ENCODE measurements around the gene MMP17. TPM values are rescaled to one million over a fixed set of nuclear protein-coding genes. Genes with fewer than 3 reads are reported as not detected.

The MMP17 gene
- total RNA-seq, 2 donors from 2014 or later = 4.6 to 12.1 TPM

DNA sequence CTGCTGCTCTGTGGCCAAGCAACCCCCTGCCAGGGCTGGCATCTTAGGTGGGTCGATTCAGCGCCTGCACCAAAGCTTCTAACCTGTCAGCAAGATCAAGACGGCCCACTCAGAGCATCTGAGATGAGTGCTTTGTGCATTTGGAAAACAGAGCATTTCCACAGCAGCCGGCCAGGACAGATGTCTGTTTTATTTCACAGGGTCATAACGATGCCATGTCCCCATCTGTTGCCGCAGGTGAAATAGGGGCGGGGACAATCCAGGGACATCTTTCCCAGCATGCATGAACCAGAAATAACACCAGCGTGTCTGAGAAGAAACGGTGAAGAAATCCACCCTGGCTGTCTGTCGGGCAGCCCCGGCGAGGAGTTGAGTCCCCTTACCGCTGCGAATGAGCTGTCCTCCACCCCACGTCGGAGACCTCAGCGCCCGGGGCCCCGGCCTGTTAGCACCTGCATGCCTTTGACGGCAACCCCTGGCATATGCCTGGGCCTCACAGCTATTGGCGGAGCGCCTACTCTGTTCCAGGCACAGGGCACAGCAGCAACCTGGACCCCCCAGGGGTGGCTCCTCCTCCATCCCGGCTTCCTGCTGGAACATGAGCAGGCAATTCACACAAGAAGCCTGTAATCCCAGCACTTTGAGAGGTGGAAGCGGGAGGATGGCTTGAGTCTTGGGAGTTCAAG, 35.7 kb downstream of the MMP17 start:
- TF ChIP-seq, protein P1, sequence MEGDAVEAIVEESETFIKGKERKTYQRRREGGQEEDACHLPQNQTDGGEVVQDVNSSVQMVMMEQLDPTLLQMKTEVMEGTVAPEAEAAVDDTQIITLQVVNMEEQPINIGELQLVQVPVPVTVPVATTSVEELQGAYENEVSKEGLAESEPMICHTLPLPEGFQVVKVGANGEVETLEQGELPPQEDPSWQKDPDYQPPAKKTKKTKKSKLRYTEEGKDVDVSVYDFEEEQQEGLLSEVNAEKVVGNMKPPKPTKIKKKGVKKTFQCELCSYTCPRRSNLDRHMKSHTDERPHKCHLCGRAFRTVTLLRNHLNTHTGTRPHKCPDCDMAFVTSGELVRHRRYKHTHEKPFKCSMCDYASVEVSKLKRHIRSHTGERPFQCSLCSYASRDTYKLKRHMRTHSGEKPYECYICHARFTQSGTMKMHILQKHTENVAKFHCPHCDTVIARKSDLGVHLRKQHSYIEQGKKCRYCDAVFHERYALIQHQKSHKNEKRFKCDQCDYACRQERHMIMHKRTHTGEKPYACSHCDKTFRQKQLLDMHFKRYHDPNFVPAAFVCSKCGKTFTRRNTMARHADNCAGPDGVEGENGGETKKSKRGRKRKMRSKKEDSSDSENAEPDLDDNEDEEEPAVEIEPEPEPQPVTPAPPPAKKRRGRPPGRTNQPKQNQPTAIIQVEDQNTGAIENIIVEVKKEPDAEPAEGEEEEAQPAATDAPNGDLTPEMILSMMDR (IDR thresholded peaks at IDR 0.05) = no peak
- no peak for ATAC-seq (ENCODE audit: insufficient number of reproducible peaks, low FRiP score, low read depth)

DNA sequence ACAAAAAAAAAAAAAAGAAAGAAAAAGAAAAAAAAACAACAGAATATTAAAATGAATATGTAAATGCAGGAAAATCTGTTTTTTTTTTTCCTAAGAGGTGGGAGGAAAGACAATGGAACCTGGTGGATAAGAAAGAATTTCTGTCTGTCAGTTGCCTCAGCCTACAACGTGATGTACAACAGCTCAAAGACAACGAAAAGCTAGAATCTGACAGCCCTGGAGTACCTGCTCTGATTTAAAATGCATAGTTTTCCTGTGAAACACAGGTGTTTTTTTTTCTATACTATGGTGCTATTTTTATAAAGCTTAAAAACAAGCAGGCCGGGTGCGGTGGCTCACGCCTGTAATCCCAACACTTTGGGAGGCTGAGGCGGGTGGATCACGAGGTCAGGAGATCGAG, 36.3 kb downstream of the MMP17 start:
- TF ChIP-seq, protein P1 (IDR thresholded peaks at IDR 0.05) = no peak
- no peak overlapping the region for H3K27ac ChIP-seq
- H3K36me3 ChIP-seq = no peaks in the 10 kb centered on the region
- H3K4me1 ChIP-seq (ENCODE audit: control insufficient read depth in 1 of 2, low read depth in 2 of 2) = no peaks in the 10 kb centered on the region
- no peaks in the 10 kb centered on the region for H3K9me3 ChIP-seq
- ATAC-seq (ENCODE audit: insufficient number of reproducible peaks, low FRiP score, low read depth) (no peak), DNase-seq (ENCODE audit: low spot score) (no peak)
- no peaks in the 10 kb centered on the region for H3K27me3 ChIP-seq (replicated peaks; ENCODE audit: insufficient read depth)
- H3K4me3 ChIP-seq = no peak overlapping the region

More for the DNA sequence above, 35.7 kb downstream of the MMP17 start:
- Histone ChIP-seq H3K36me3 (no peaks in the 10 kb centered on the region), H3K9me3 (no peaks in the 10 kb centered on the region), H3K4me1 (ENCODE audit: control insufficient read depth in 1 of 2, low read depth in 2 of 2) (no peaks in the 10 kb centered on the region), H3K27ac (no peak overlapping the region), H3K4me3 (no peak overlapping the region), H3K27me3 (replicated peaks; ENCODE audit: insufficient read depth) (no peaks in the 10 kb centered on the region)
- DNase-seq (ENCODE audit: low spot score) = no peak

DNA sequence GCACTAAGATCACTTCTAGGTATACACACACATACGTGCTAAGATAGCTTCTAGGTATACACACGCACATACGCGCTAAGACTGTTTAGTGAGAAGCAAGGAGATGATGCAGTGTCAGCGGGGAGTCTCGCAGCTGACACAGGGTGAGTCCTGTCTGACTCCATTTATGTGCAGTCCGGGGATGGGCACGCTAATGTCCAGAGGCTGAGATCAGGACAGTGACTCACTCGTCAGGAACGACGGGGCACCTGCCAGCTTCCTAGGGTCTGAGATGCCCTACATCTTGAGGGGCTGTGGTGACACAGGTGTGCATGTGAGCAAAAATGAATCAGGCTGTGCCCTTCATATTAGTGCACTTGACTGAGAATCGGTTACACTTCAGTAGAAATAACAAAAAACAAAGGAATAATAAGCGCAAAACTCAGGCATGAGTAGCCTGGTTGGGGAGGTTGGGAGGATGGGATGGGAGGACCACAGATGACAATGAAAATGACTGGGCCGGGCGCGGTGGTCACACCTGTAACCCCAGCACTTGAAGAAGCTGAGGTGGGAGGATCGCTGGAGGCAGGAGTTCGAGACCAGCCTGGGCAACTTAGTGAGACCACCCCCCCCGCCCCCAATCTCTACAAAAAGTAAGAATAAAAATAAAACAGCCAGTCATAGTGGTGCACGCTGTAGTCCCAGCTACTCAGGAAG, 37.1 kb downstream of the MMP17 start:
- Histone ChIP-seq H3K27me3 (replicated peaks; ENCODE audit: insufficient read depth) (no peaks in the 10 kb centered on the region), H3K9me3 (no peaks in the 10 kb centered on the region), H3K36me3 (no peaks in the 10 kb centered on the region), H3K4me3 (no peak overlapping the region), H3K27ac (no peak overlapping the region), H3K4me1 (ENCODE audit: control insufficient read depth in 1 of 2, low read depth in 2 of 2) (no peaks in the 10 kb centered on the region)
- TF ChIP-seq, protein P1 (IDR thresholded peaks at IDR 0.05) = no peak
- DNase-seq (ENCODE audit: low spot score) (no peak), ATAC-seq (ENCODE audit: insufficient number of reproducible peaks, low FRiP score, low read depth) (no peak)

DNA sequence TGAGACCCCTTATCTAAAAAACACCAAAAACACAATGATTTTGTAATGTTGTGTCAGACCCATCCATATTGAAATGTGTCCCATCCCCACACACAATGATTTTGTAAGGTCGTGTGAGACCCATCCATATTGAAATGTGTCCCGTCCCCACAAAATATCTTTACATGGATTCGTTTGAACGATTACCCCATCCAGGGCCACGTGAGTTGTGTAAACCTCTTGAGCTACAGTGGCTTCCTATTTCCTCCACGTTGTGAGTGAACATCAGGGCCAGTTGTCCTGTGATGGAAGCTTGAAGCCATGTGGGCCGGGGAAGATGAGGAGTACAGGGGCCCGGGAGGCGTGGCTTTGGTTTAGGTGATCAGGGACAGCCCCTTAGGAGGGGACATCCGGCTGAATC, 39.3 kb downstream of the MMP17 start:
- no peak for DNase-seq (ENCODE audit: low spot score)
- Histone ChIP-seq H3K4me3 (no peak overlapping the region), H3K9me3 (no peaks in the 10 kb centered on the region), H3K36me3 (no peaks in the 10 kb centered on the region), H3K27ac (no peak overlapping the region), H3K27me3 (replicated peaks; ENCODE audit: insufficient read depth) (no peaks in the 10 kb centered on the region), H3K4me1 (ENCODE audit: control insufficient read depth in 1 of 2, low read depth in 2 of 2) (no peaks in the 10 kb centered on the region)
- TF ChIP-seq, protein P1 (IDR thresholded peaks at IDR 0.05) = no peak
- ATAC-seq (ENCODE audit: insufficient number of reproducible peaks, low FRiP score, low read depth) = no peak

DNA sequence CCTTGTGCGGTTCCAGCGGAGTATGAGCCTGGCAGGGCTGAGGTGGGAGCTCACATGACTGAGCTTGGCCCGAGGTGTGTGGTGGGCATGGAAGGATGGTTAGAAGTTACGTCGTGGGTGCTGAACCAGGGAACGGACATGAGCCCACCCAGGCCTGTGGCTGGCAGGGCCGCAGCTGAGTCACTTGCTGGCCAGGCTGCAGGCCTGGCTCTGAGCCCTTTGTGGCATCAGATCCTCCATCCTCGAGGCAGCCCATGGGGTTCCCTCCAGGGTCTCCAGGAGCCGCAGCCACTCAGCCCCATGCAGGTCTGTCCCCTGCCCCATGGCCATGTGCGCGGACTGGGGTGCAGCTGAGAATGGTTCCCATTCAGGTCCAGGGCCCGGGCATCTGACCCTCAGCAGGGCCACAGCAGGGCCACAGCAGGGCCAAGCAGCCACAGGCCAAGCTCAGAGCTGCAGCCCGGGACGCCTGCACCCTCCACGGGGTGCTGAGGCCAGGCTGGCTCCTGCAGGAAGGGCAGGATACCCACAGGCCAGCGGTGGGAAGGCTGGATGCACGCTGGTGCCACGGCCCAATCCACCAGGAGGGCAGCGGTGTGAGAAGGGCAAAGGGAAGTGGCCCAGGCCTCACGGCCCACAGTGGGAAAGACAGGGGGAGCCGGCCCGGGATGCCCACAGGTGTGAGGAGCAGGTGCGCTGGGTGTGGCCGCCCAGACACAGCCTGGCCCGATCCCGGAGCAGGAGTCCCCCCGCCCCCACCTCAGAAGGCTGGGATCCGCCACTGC, 39.9 kb downstream of the MMP17 start:
- Histone ChIP-seq H3K27ac (no peak overlapping the region), H3K27me3 (replicated peaks; ENCODE audit: insufficient read depth) (no peaks in the 10 kb centered on the region), H3K4me1 (ENCODE audit: control insufficient read depth in 1 of 2, low read depth in 2 of 2) (no peaks in the 10 kb centered on the region), H3K9me3 (no peaks in the 10 kb centered on the region), H3K4me3 (no peak overlapping the region), H3K36me3 (no peaks in the 10 kb centered on the region)
- no peak for DNase-seq (ENCODE audit: low spot score)
- ATAC-seq (ENCODE audit: insufficient number of reproducible peaks, low FRiP score, low read depth) = no peak
- TF ChIP-seq, protein P1 (IDR thresholded peaks at IDR 0.05) = no peak
